Neuron (in vitro differentiated cells): Measurements from ENCODE around the gene D2HGDH.

ENCODE experiments used
- H2AFZ ChIP-seq: one replicate; pipeline ENCODE4 v1.6.1; 2013; ENCODE audit warnings: low read depth, mild to moderate bottlenecking, inconsistent platforms, low read length, moderate library complexity
- H3K27me3 ChIP-seq: one replicate; pipeline ENCODE4 v1.6.1; 2013; ENCODE audit warnings: low read length; ENCODE audit not compliant: insufficient read depth
- H3K36me3 ChIP-seq: one replicate; pipeline ENCODE4 v1.6.1; 2013; ENCODE audit warnings: low read length; ENCODE audit not compliant: insufficient read depth
- H3K4me1 ChIP-seq: one replicate; pipeline ENCODE4 v1.6.1; 2013; ENCODE audit warnings: low read length; ENCODE audit not compliant: insufficient read depth
- H3K4me3 ChIP-seq: 2 replicates; pipeline ENCODE4 v1.5.1; 2013; ENCODE audit warnings: mild to moderate bottlenecking, low read length, moderate library complexity
- H3K9me3 ChIP-seq: one replicate; pipeline ENCODE4 v1.6.1; 2013; ENCODE audit warnings: low read length

The D2HGDH gene

GRCh38 chr2:241708879-241709278 is 25.6 kb upstream of the D2HGDH start:
- H2AFZ ChIP-seq: no peak overlapping the region
- peaks cover 81% of the 10 kb centered on the region for H3K36me3 ChIP-seq
- H3K4me1 ChIP-seq: no peaks in the 10 kb centered on the region
- no peak overlapping the region for H3K4me3 ChIP-seq
- H3K27me3 ChIP-seq: no peaks in the 10 kb centered on the region
- H3K9me3 ChIP-seq: peaks cover 26% of the 10 kb centered on the region

- no peaks in the 10 kb centered on the region for H3K4me1 ChIP-seq
Observed at GRCh38 chr2:241719093-241719492, 15.3 kb upstream of the D2HGDH start.

GRCh38 chr2:241720099-241720498 is 14.3 kb upstream of the D2HGDH start:
- Histone ChIP-seq H2AFZ (no peak overlapping the region), H3K27me3 (no peaks in the 10 kb centered on the region), H3K9me3 (peaks cover 47% of the 10 kb centered on the region), H3K36me3 (peaks cover 81% of the 10 kb centered on the region), H3K4me1 (no peaks in the 10 kb centered on the region), H3K4me3 (no peak overlapping the region)

More at GRCh38 chr2:241719093-241719492, 15.3 kb upstream of the D2HGDH start:
- H3K27me3 ChIP-seq: no peaks in the 10 kb centered on the region
- H3K36me3 ChIP-seq: peaks cover 79% of the 10 kb centered on the region
- H2AFZ ChIP-seq: no peak overlapping the region
- H3K9me3 ChIP-seq: peaks cover 45% of the 10 kb centered on the region
- H3K4me3 ChIP-seq: no peak overlapping the region

GRCh38 chr2:241720560-241720959 is 13.9 kb upstream of the D2HGDH start:
- Histone ChIP-seq H2AFZ (no peak overlapping the region), H3K36me3 (peaks cover 82% of the 10 kb centered on the region), H3K4me1 (no peaks in the 10 kb centered on the region), H3K9me3 (peaks cover 47% of the 10 kb centered on the region), H3K27me3 (no peaks in the 10 kb centered on the region), H3K4me3 (no peak overlapping the region)

- peaks cover 47% of the 10 kb centered on the region for H3K9me3 ChIP-seq
- H2AFZ ChIP-seq: no peak overlapping the region
- H3K36me3 ChIP-seq: peaks cover 83% of the 10 kb centered on the region
- no peaks in the 10 kb centered on the region for H3K4me1 ChIP-seq
- H3K4me3 ChIP-seq: no peak overlapping the region
- H3K27me3 ChIP-seq: no peaks in the 10 kb centered on the region
Observed at GRCh38 chr2:241721852-241722251, 12.6 kb upstream of the D2HGDH start.

GRCh38 chr2:241722896-241723454 is 11.5 kb upstream of the D2HGDH start:
- Histone ChIP-seq H3K4me1 (no peaks in the 10 kb centered on the region), H2AFZ (no peak overlapping the region), H3K36me3 (peaks cover 79% of the 10 kb centered on the region), H3K27me3 (no peaks in the 10 kb centered on the region), H3K9me3 (peaks cover 47% of the 10 kb centered on the region), H3K4me3 (no peak overlapping the region)

GRCh38 chr2:241724259-241724974 is 10.0 kb upstream of the D2HGDH start:
- Histone ChIP-seq H3K4me1 (no peaks in the 10 kb centered on the region), H3K36me3 (peaks cover 65% of the 10 kb centered on the region), H3K9me3 (peaks cover 47% of the 10 kb centered on the region), H3K4me3 (no peak overlapping the region), H3K27me3 (no peaks in the 10 kb centered on the region), H2AFZ (no peak overlapping the region)

- no peak overlapping the region for H2AFZ ChIP-seq
- H3K9me3 ChIP-seq: peaks cover 44% of the 10 kb centered on the region
- no peak overlapping the region for H3K4me3 ChIP-seq
- no peaks in the 10 kb centered on the region for H3K4me1 ChIP-seq
- H3K36me3 ChIP-seq: peaks cover 57% of the 10 kb centered on the region
- H3K27me3 ChIP-seq: no peaks in the 10 kb centered on the region
Observed at GRCh38 chr2:241724975-241725870, 9.2 kb upstream of the D2HGDH start.

GRCh38 chr2:241726459-241726858 is 8.0 kb upstream of the D2HGDH start:
- Histone ChIP-seq H3K27me3 (no peaks in the 10 kb centered on the region), H3K9me3 (peaks cover 33% of the 10 kb centered on the region), H3K4me1 (no peaks in the 10 kb centered on the region), H3K36me3 (peaks cover 46% of the 10 kb centered on the region), H2AFZ (no peak overlapping the region), H3K4me3 (no peak overlapping the region)

- Histone ChIP-seq H3K9me3 (peaks cover 18% of the 10 kb centered on the region), H2AFZ (no peak overlapping the region), H3K27me3 (no peaks in the 10 kb centered on the region), H3K4me1 (no peaks in the 10 kb centered on the region), H3K4me3 (no peak overlapping the region), H3K36me3 (peaks cover 30% of the 10 kb centered on the region)
Observed at GRCh38 chr2:241728000-241728399, 6.4 kb upstream of the D2HGDH start.

GRCh38 chr2:241728627-241729026 is 5.8 kb upstream of the D2HGDH start:
- Histone ChIP-seq H3K36me3 (peaks cover 24% of the 10 kb centered on the region), H3K9me3 (peaks cover 12% of the 10 kb centered on the region), H3K27me3 (no peaks in the 10 kb centered on the region), H3K4me3 (no peak overlapping the region), H2AFZ (no peak overlapping the region), H3K4me1 (no peaks in the 10 kb centered on the region)

- H3K27me3 ChIP-seq: no peaks in the 10 kb centered on the region
- H3K36me3 ChIP-seq: peaks cover 12% of the 10 kb centered on the region
- no peaks in the 10 kb centered on the region for H3K4me1 ChIP-seq
- H3K9me3 ChIP-seq: peaks cover 2% of the 10 kb centered on the region
- H3K4me3 ChIP-seq: no peak overlapping the region
- no peak overlapping the region for H2AFZ ChIP-seq
Observed at GRCh38 chr2:241729868-241730267, 4.6 kb upstream of the D2HGDH start.

GRCh38 chr2:241730671-241731293 is 3.6 kb upstream of the D2HGDH start:
- no peaks in the 10 kb centered on the region for H3K4me1 ChIP-seq
- H3K27me3 ChIP-seq: no peaks in the 10 kb centered on the region
- H2AFZ ChIP-seq: no peak overlapping the region
- H3K36me3 ChIP-seq: peaks cover 6% of the 10 kb centered on the region
- no peaks in the 10 kb centered on the region for H3K9me3 ChIP-seq
- no peak overlapping the region for H3K4me3 ChIP-seq
